CMK (cell line): ENCODE data around the gene CSMD2.
"Not testable (repeated sequence)": the region's sequence is repeated elsewhere in the genome, so short reads cannot be mapped to it uniquely, and the experiment has no call there.

Source experiments
- DNase-seq: peaks from one replicate; pipeline ENCODE4 v3.0.0-alpha.2; 2010; ENCODE audit warnings: low read depth

CSMD2 gene

GRCh38 chr1:34052565-34052964 is 112.5 kb downstream of the CSMD2 start:
- DNase-seq, result no peak

- DNase-seq, result no peak
Observed at GRCh38 chr1:34050709-34051485, 114.1 kb downstream of the CSMD2 start.

- no peak for DNase-seq
Observed at GRCh38 chr1:34049994-34050393, 115.0 kb downstream of the CSMD2 start.

DNA sequence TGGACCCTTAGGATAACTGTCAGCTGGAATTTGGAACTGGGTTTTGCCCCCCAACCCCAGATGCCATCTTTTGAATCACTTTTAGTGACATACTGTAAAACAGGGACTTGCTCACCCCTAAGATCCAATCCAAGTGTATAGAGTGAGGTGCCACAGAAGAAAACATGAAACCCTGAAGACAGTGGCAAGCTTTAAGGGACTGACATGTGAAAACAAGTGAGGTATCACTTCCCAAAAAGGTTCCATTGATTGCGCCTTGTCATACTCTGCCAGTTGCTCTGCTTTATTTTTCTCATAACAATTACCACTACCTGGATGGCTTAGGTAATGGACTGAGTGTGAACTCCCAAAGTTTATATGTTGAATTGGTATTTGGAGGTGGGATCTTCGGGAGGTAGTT is 115.6 kb downstream of the CSMD2 start:
- DNase-seq, result no peak

- DNase-seq, result no peak
Observed at GRCh38 chr1:34037856-34038255, 127.2 kb downstream of the CSMD2 start.

GRCh38 chr1:34037109-34037508 is 127.9 kb downstream of the CSMD2 start:
- no peak for DNase-seq

- DNase-seq, result no peak
Observed at GRCh38 chr1:34034036-34034435, 131.0 kb downstream of the CSMD2 start.

DNA sequence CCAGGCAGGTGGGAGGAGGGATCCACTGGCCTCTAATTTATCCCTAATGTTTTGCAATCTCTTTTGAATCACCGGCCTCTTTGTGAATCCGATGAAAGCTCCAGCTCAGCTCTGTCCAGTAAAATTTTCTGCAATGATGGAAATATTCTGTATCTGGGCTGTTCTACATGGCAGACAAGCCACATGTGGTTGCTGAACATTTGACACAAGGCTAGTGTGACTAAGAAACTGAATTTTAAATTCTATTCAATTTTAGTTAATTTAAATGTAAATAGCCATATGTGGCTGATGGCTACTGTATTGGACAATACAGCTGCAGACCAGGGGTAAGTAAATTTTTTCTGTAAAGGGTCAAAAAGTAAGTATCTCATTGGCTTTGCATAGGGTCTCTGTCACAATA is 135.1 kb downstream of the CSMD2 start:
- DNase-seq, result no peak

GRCh38 chr1:34029515-34029914 is 135.5 kb downstream of the CSMD2 start:
- DNase-seq, result no peak

GRCh38 chr1:34028381-34029055 is 136.5 kb downstream of the CSMD2 start:
- DNase-seq, result no peak

- DNase-seq, result no peak
Observed at GRCh38 chr1:34025675-34026074, 139.4 kb downstream of the CSMD2 start.

DNA sequence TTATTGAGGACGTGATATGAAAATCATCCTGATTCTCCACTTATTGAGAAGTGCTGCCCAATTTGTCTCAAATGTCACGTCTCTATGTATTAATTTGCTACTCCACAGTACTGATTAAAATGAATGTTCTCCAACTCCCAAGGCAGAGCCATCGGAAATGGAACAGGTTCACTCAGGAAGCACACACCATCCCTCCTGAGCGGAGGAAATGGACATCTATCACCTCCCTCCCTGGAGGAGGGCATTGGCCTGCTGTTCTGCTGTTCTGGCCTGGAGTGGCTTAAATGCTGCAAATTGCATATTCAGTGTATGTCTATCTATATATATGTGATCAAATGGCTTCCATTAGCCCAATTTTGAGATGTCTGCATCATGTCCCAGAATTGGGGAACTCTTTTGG is 140.5 kb downstream of the CSMD2 start:
- DNase-seq, result no peak

DNA sequence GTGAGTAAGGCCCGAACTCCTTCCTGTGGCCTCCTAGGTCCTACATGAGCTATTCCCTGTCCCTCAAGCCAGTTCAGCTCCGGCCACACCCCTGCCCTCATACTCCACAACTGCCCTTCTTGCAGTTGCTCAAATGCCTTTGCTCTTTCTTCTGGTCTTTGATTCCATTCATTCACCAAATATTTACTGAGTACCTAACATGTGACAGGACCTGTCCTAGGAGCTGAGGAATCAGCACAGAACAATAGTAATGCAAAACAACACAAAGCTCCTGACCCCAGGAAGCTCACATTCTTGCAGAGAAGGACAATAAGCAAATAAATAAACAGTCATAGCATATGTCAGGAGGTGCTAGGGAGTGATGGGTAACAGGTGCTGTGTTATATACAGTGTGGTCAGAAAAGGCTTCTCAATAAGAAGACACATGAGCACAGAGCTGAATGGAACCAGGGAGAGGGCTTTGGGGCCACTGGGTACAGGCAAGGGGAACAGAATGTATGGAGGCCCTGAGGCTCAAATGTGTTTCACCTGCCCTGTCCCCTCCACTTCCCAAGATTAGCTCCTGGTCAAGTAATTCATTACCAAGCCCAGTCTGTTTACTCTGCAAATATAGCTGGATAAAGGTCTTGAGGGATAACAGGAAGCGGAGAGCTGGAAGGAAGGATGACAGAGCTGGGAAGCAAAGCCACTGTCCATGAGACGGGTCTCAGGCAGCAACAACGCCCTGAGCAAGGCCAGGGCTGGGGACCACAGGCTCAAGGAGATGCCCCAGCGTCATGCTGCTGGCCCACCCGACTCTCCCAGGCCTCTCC is 145.1 kb downstream of the CSMD2 start:
- no peak for DNase-seq

- no peak for DNase-seq
Observed at GRCh38 chr1:34018285-34018684, 146.7 kb downstream of the CSMD2 start.

- DNase-seq, result not testable (repeated sequence)
Observed at GRCh38 chr1:34016281-34016680, 148.7 kb downstream of the CSMD2 start.

DNA sequence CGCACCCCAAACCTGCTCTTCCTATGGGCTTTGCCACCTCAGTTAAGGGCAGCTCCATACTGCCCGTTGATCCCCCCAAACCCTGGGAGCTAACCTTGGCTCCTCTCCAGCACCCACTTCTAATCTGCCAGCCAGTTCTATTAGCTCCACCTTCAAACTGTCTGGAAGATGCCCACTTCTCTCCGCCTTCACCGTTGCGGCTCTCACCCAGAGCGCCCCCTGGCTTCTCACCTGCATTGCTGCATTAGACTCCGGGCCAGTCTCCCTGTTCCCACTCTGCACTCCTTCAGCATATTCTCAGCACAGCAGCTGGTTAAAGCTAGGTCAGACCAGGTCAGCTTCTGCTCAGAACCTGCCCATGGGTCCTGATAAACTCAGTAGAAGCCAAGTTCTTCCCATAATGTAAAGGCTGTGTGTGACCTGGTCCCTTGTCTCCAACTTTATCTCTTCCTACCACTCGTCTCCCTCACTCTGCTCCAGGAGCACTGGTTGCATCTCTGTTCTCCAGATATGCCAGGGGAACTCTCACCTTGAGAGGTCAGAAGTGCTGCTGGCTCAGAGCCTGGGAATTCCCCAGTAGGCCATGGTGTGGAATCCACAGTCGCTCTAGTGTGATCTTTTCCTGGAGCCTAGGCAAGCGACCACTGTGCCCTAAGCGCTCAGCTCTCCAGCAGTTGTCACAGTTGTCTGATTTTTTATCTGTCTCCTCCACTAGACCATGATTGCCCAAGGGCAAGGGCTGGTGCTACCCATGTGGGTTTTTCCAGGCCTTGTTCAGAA is 150.9 kb downstream of the CSMD2 start:
- DNase-seq, result peak; percentile 14

GRCh38 chr1:34013136-34013535 is 151.9 kb downstream of the CSMD2 start:
- no peak for DNase-seq

- no peak for DNase-seq
Observed at GRCh38 chr1:34009340-34009985, 155.6 kb downstream of the CSMD2 start.

- no peak for DNase-seq
Observed at GRCh38 chr1:34007760-34008159, 157.3 kb downstream of the CSMD2 start.

DNA sequence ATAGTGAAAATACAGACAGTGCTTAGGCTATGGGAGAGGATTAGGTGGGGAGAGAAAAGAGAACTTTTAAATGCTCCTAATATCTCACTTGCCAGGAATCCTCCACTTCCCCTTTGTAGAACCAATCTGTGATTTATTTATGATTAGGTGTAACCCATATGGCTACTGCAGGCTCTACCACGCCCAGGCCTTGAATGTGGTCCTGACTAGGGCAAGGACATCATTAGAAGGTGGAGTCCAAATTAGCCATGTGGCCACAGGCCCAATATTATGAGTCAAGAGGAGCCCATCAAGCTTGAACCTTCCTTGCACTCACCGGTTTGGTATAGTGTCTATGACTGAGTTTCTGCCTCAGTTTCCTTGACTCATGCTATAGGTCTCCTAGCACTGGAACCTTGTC is 159.7 kb downstream of the CSMD2 start:
- DNase-seq, result no peak

DNA sequence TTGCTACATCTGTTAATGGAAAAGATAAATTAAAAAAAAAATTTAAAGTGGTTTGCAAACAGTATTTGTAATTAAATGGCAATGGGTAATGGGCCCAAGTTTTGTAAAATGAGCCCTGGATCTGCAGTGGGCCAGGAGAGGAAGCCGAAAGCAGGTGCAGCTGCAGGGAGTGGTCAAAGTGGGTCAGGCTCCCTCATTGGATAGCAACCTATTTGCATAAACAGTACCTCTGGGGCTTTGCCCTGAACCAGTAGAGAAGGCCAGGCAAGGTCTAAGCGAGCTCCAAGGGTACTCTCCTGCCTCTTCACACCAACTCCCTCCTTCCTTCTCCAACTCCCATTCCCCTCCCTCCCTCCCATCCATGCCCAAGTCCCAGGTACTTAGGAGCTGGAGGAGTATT is 162.2 kb downstream of the CSMD2 start:
- no peak for DNase-seq
